Ovary (tissue), 9 donors: ENCODE results near the gene SEMA5A. TPM values are rescaled to one million over a fixed set of nuclear protein-coding genes. Genes with fewer than 3 reads are reported as not detected.
"Not testable (repeated sequence)": the region's sequence is repeated elsewhere in the genome, so short reads cannot be mapped to it uniquely, and the experiment has no call there.

Source experiments
- DNase-seq, 5 donors: peaks; one replicate each; pipeline ENCODE4 v3.0.0-alpha.2; 2019 to 2020
- H3K27ac ChIP-seq, 2 donors: fragments of 200-600 bp; one replicate each; pipeline versions ENCODE4 v1.5.1 to v1.8.0; 2019 to 2022
- H3K27me3 ChIP-seq: fragments of 200-600 bp; one replicate; pipeline ENCODE4 v1.8.0; 2022
- H3K36me3 ChIP-seq: fragments of 200-600 bp; sonication (generic); one replicate; pipeline ENCODE4 v1.5.1; 2019
- H3K4me1 ChIP-seq: one replicate; pipeline ENCODE4 v1.8.1; 2013; ENCODE audit warnings: mild to moderate bottlenecking, moderate library complexity; ENCODE audit not compliant: insufficient read depth
- H3K4me3 ChIP-seq: fragments of 200-600 bp; sonication (generic); one replicate; pipeline ENCODE4 v1.5.1; 2017
- H3K9me3 ChIP-seq, 2 donors: fragments of 200-600 bp in 1 of 2; sonication (generic) in 1 of 2; one replicate each; pipeline versions ENCODE4 v1.5.1 to v1.8.1; 2013 to 2019; ENCODE audit warnings: mild to moderate bottlenecking in 1 of 2, moderate library complexity in 1 of 2
- CTCF ChIP-seq, 3 donors: fragments of 450-650 bp in 2 of 3; fragments of 200-600 bp in 1 of 3; IDR thresholded peaks; one replicate each; pipeline versions ENCODE4 v1.5.1 to v1.8.0; 2016 to 2022; ENCODE audit warnings: antibody characterized with exemption in 3 of 3, mild to moderate bottlenecking in 1 of 3
- EP300 ChIP-seq: sonication (generic); formaldehyde crosslinking; IDR thresholded peaks from one replicate; pipeline ENCODE4 v1.6.1; 2017; ENCODE audit warnings: antibody characterized with exemption
- POLR2A ChIP-seq: fragments of 450-650 bp; IDR thresholded peaks from one replicate; pipeline ENCODE4 v1.6.1; 2017; ENCODE audit warnings: antibody characterized with exemption, mild to moderate bottlenecking, moderate library complexity
- WGBS, 3 donors: extraction: QIAGEN DNeasy Blood & Tissue Kit in 1 of 3; methylation state at CpG; one replicate each; pipeline versions ENCODE4 v1.1.5 to v1.1.7; 2013 to 2017; 5-methylcytosine and 5-hydroxymethylcytosine counted together
- intact Hi-C, 4 donors: fragments of 100-400 bp; cut with DNase I; formaldehyde crosslinking; loops; one replicate each; pipeline versions ENCODE4 v1.11.0 to v1.15.1; 2022 to 2023
- polyA plus RNA-seq, 2 donors: library from polyadenylated mRNA; stranded (reverse); fragments of 200-250 nt in 1 of 2; fragments of 350-450 nt in 1 of 2; fragmentation: Illumina TruSeq in 1 of 2; extraction: RNeasy Lipid Tissue Mini Kit (QIAGEN cat#74804) in 1 of 2; gene quantifications; one replicate each; pipeline ENCODE4 v1.2.3, GENCODE V29; 2013 to 2014
- total RNA-seq, 7 donors: library from RNA; depleted of rRNA in 2 of 7; stranded (reverse); fragments of >200 nt in 2 of 7; fragmentation: NEBNext Ultra II Directional in 3 of 7; extraction: Animal tissue kit (Norgen Biotek cat#: 25700) in 3 of 7; gene quantifications; one replicate each; pipeline versions ENCODE4 v1.1.0 to v1.2.4, GENCODE V29; 2016 to 2023
- donor health status: DM: no; HTN: no; CAD: no; lungs with moderate emphysema.
- donor health status: DM: no; HTN: no; CAD: no.
- donor health status: Bipolar disorder and iron deficiency.
- donor health status: DM: yes; HTN: yes; CAD: no.
- donor health status: DM: no; HTN: no; CAD: no.
- donor health status: DM: yes; HTN: yes; CAD: no.

Gene SEMA5A
- total and polyA plus RNA-seq, 9 donors = 2.0 to 6.6 (median 4.3) TPM

GRCh38 chr5:9409413-9409960, 136.4 kb downstream of the SEMA5A start:
- no peaks in the 10 kb centered on the region for H3K36me3 ChIP-seq
- H3K27ac ChIP-seq = no peak overlapping the region
- intact Hi-C loops = no loop called here
- DNase-seq = no peak
- no peak for TF ChIP-seq CTCF (IDR thresholded peaks at IDR 0.05)
- no peak for TF ChIP-seq EP300
- TF ChIP-seq POLR2A = no peak
- 82 to 90% (median 86%) methylated on average over 10 of the region's 10 CpGs for WGBS, 3 donors
- H3K9me3 ChIP-seq = no peaks in the 10 kb centered on the region
- no peaks in the 10 kb centered on the region for H3K27me3 ChIP-seq
- H3K4me3 ChIP-seq = no peak overlapping the region
- H3K4me1 ChIP-seq = peaks cover 1% of the 10 kb centered on the region

GRCh38 chr5:9408964-9409363, 136.9 kb downstream of the SEMA5A start:
- Histone ChIP-seq H3K27me3 (no peaks in the 10 kb centered on the region), H3K36me3 (no peaks in the 10 kb centered on the region), H3K27ac (no peak overlapping the region), H3K9me3 (no peaks in the 10 kb centered on the region), H3K4me3 (no peak overlapping the region), H3K4me1 (peaks cover 1% of the 10 kb centered on the region)
- intact Hi-C loops = no loop called here
- WGBS, 3 donors = 85 to 91% (median 89%) methylated on average over 5 of the region's 5 CpGs
- DNase-seq = no peak
- TF ChIP-seq EP300 (no peak), POLR2A (no peak), CTCF (IDR thresholded peaks at IDR 0.05) (no peak)

- Histone ChIP-seq H3K9me3 (no peaks in the 10 kb centered on the region), H3K36me3 (no peaks in the 10 kb centered on the region), H3K27me3 (no peaks in the 10 kb centered on the region), H3K4me1 (no peaks in the 10 kb centered on the region), H3K4me3 (no peak overlapping the region), H3K27ac (no peak overlapping the region)
- intact Hi-C loops = no loop called here
- WGBS, 3 donors = 85 to 100% (median 93%) methylated on average over 1 of the region's 1 CpG
- DNase-seq = no peak
- TF ChIP-seq CTCF (IDR thresholded peaks at IDR 0.05) = no peak
These were observed 140.6 kb downstream of the SEMA5A start for GRCh38 chr5:9405196-9405754.

- Histone ChIP-seq H3K27ac (no peak overlapping the region), H3K9me3 (no peaks in the 10 kb centered on the region), H3K4me1 (no peaks in the 10 kb centered on the region), H3K27me3 (no peaks in the 10 kb centered on the region), H3K4me3 (no peak overlapping the region), H3K36me3 (no peaks in the 10 kb centered on the region)
- no peak for TF ChIP-seq CTCF (IDR thresholded peaks at IDR 0.05)
- 54 to 67% (median 61%) methylated on average over 4 of the region's 4 CpGs for WGBS, 3 donors
- DNase-seq = no peak
- intact Hi-C loops = no loop called here
These were observed 143.9 kb downstream of the SEMA5A start for GRCh38 chr5:9401786-9402472.

GRCh38 chr5:9399783-9400182, 146.1 kb downstream of the SEMA5A start:
- H3K27me3 ChIP-seq, intact Hi-C loops, DNase-seq, H3K27ac ChIP-seq, H3K36me3 ChIP-seq, H3K4me3 ChIP-seq, H3K9me3 ChIP-seq, H3K4me1 ChIP-seq: not testable (repeated sequence)
- WGBS, 3 donors = 76 to 99% (median 90%) methylated on average over 5 of the region's 5 CpGs
